Measurements from ENCODE around the gene HECTD2.
"Not testable (repeated sequence)": the region's sequence is repeated elsewhere in the genome, so short reads cannot be mapped to it uniquely, and the experiment has no call there.

Gene HECTD2

GRCh38 chr10:91540733-91541132, 130.6 kb downstream of the HECTD2 start:
- DNase-seq = no peak

GRCh38 chr10:91541481-91541880, 131.3 kb downstream of the HECTD2 start:
- no peak for DNase-seq

GRCh38 chr10:91545384-91545783, 135.2 kb downstream of the HECTD2 start:
- DNase-seq = no peak

- no peak for DNase-seq
These were observed 135.7 kb downstream of the HECTD2 start for GRCh38 chr10:91545838-91546237.

GRCh38 chr10:91549262-91549661, 139.1 kb downstream of the HECTD2 start:
- DNase-seq = no peak

GRCh38 chr10:91550021-91550420, 139.9 kb downstream of the HECTD2 start:
- DNase-seq = no peak

GRCh38 chr10:91551856-91552255, 141.7 kb downstream of the HECTD2 start:
- no peak for DNase-seq

GRCh38 chr10:91552274-91553095, 142.3 kb downstream of the HECTD2 start:
- DNase-seq = no peak

- no peak for DNase-seq
These were observed 145.3 kb downstream of the HECTD2 start for GRCh38 chr10:91555455-91555854.

GRCh38 chr10:91556691-91557566, 146.8 kb downstream of the HECTD2 start:
- no peak for DNase-seq

GRCh38 chr10:91557651-91558111, 147.5 kb downstream of the HECTD2 start:
- no peak for DNase-seq

- no peak for DNase-seq
These were observed 148.3 kb downstream of the HECTD2 start for GRCh38 chr10:91558473-91558872.

GRCh38 chr10:91559169-91559568, 149.0 kb downstream of the HECTD2 start:
- no peak for DNase-seq

- no peak for DNase-seq
These were observed 149.6 kb downstream of the HECTD2 start for GRCh38 chr10:91559750-91560149.

GRCh38 chr10:91560827-91561226, 150.7 kb downstream of the HECTD2 start:
- DNase-seq = not testable (repeated sequence)

- no peak for DNase-seq
These were observed 152.9 kb downstream of the HECTD2 start for GRCh38 chr10:91562839-91563581.

- DNase-seq = no peak
These were observed 153.9 kb downstream of the HECTD2 start for GRCh38 chr10:91564026-91564425.

Data from AML-193 (cell line).